ENCODE data around the gene THAP7. TPM values are rescaled to one million over a fixed set of nuclear protein-coding genes. Genes with fewer than 3 reads are reported as not detected.

Gene THAP7
- total RNA-seq, 1 donor from 2014 or later: 18.8 TPM

Other genes starting within 250 kb of the THAP7 start
- 0.59 and 2.8 TPM in 2 replicates for gene SERPIND1, start 228.0 kb downstream of the THAP7 start, total RNA-seq
- gene PI4KA, start 143.3 kb downstream of the THAP7 start, total RNA-seq: 22.1 and 27.1 TPM in 2 replicates
- 7.5 and 7.9 TPM in 2 replicates for gene SNAP29, start 143.1 kb downstream of the THAP7 start, total RNA-seq
- 45.7 and 58.2 TPM in 2 replicates for gene CRKL, start 84.7 kb downstream of the THAP7 start, total RNA-seq
- gene AIFM3, start 34.9 kb downstream of the THAP7 start, total RNA-seq: 0.07 and 0.56 TPM in 2 replicates
- gene LZTR1, start 19.8 kb downstream of the THAP7 start, total RNA-seq: 51.1 and 69.5 TPM in 2 replicates
- gene P2RX6, start 13.0 kb upstream of the THAP7 start, total RNA-seq: 0.07 TPM in 1 of 2 replicates, not detected in the other
- not detected in 2 replicates for gene SLC7A4, start 30.4 kb upstream of the THAP7 start, total RNA-seq
- not detected in 2 replicates for gene LRRC74B, start 43.8 kb upstream of the THAP7 start, total RNA-seq

Measured in pulmonary artery endothelial cell (primary cell).